Fibroblast of villous mesenchyme (primary cell): ENCODE measurements around the gene URB1. TPM values are rescaled to one million over a fixed set of nuclear protein-coding genes. Genes with fewer than 3 reads are reported as not detected.

Experiments used
- DNase-seq: peaks from one replicate; pipeline ENCODE4 v3.0.0-alpha.2; 2010; ENCODE audit warnings: low read depth
- H3K4me3 ChIP-seq: 2 replicates; pipeline ENCODE4 v1.5.1; 2011; ENCODE audit warnings: low read depth, mild to moderate bottlenecking, low read length
- CTCF ChIP-seq: IDR thresholded peaks from 2 replicates; pipeline ENCODE4 v1.5.1; 2012; ENCODE audit warnings: low read depth, mild to moderate bottlenecking, low read length; ENCODE audit not compliant: insufficient read depth
- total RNA-seq: library from RNA; depleted of rRNA; stranded (reverse); fragments of >200 nt; gene quantifications from 2 replicates; pipeline ENCODE4 v1.2.3, GENCODE V29; 2012

The URB1 gene
- total RNA-seq, 1 donor: 37.1 TPM

- H3K4me3 ChIP-seq: no peak overlapping the region
- TF ChIP-seq CTCF: no peak
- no peak for DNase-seq
These were observed 45.5 kb downstream of the URB1 start for GRCh38 chr21:32347351-32347750.

- H3K4me3 ChIP-seq: no peak overlapping the region
- no peak for DNase-seq
- no peak for TF ChIP-seq CTCF
These were observed 45.9 kb downstream of the URB1 start for GRCh38 chr21:32346951-32347350.

DNA sequence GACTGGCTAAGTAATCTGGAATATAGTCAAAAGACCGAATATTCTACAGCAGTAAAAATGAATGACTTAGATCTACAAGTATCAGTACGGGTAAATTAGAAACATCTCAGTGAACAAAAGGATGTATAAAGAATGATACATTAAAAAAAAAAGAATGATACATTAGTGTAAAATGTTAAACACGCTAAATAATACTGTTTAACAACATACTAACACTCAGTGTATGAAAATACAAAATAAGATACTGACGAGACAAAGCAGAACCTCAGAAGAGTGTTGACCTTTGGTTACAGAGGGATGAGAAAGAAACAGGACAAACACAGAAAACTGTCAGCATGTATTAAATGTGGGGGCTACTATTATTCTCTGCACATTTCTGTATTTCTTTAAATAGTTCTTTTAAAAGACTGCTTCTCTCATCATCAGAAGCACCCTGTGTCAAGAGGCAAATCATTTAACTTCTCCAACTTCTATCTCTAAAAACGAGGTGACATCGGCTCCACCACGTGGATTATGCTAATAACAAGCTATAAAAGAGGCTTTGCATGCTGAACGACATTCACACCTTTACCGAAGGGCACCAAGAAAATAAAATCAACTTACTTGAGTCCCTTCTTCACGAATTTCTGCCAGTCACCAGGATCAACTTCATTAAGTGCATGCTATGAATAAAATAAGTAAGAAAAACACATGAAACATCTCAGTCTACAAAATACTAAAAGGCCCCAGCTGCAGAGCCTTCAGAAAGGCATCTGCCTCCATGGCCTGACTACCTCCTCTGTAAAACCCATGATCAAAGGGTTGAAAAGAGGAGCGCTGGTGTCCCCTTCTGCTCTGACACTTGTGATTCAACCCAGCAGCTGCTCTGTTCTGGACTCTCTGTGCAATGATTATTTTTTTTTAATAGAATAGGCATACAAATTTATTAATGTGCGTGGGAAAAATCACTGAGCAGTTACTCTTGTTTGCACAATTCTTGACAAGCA is 51.7 kb downstream of the URB1 start:
- DNase-seq: no peak
- no peak overlapping the region for H3K4me3 ChIP-seq
- TF ChIP-seq CTCF: no peak

GRCh38 chr21:32338209-32338921 is 54.4 kb downstream of the URB1 start:
- DNase-seq: no peak
- no peak overlapping the region for H3K4me3 ChIP-seq
- no peak for TF ChIP-seq CTCF

GRCh38 chr21:32337206-32337605 is 55.6 kb downstream of the URB1 start:
- no peak overlapping the region for H3K4me3 ChIP-seq
- TF ChIP-seq CTCF: no peak
- DNase-seq: no peak

DNA sequence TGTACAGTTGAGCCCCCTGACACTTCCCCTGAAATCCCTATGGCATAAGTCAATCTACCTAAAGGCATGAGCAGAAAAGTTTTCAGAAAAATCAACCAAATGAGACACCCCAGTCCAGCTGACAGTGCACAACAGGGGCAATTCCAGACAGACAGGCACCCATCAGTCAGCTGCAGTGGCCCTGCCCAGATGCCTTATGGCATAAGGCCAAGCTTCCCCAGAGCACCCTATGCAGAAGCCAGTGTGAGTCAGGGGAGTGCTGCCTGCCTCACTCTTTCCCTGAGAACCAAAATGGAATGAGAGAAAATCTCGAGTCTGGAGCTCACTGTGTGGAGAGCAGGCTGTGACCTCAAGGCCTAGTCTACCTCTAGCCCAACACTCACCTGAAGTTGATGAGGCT is 56.1 kb downstream of the URB1 start:
- no peak for TF ChIP-seq CTCF
- DNase-seq: no peak
- H3K4me3 ChIP-seq: no peak overlapping the region
